Astrocyte of the spinal cord (primary cell): ENCODE data around the gene PTPRD.

Experiments
- DNase-seq: peaks from one replicate; pipeline ENCODE4 v3.0.0; 2011; ENCODE audit warnings: low read depth, low spot score
- H3K4me3 ChIP-seq: 2 replicates; pipeline ENCODE4 v1.5.1; 2011; ENCODE audit warnings: low read depth, mild to moderate bottlenecking, low read length, moderate library complexity
- in situ Hi-C: cut with HindIII; loops from 2 replicates; pipeline ENCODE4 v1.10.0; 2017; ENCODE audit warnings: low sequenced_read_pairs
- TF ChIP-seq, protein P1 (sequence below): IDR thresholded peaks from 2 replicates; pipeline ENCODE4 v1.5.1; 2012; ENCODE audit warnings: low read depth, mild to moderate bottlenecking, low read length, inconsistent platforms

Gene PTPRD

DNA sequence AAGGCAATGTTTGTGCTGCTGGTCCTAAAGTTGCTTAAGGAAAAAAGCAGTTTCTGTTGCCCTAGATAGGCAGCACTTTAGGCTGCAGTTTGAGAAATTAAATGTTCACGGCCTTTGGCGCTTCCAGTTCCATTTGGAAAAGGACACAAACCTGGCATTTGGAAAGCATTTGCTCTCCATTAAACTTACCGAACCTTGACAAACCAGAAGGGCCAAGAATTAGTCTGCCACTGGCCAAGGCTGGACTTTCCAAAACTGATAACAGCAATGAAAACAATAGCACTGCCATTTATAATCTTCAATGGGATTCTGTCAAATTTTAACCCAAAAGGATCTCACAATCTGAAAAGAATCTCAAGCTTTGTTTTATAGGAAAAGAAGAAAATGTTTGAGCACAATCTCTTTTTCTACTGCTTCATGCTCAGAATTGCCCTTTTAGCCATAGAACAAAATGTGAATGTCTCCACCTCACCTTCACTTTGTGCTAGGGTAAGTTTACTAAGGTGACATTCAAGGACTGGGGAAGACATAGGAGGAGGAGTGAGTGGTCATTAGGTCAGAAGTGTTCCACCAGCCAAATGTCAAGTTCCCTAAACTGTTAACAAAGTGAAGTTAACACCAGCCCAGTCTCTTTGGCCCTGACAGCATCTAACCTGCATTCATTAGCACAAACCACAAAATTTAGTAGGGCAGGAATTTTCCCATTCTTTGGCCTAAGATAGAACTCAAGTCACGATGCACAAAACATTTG is 2229.8 kb downstream of the PTPRD start:
- TF ChIP-seq, protein P1, sequence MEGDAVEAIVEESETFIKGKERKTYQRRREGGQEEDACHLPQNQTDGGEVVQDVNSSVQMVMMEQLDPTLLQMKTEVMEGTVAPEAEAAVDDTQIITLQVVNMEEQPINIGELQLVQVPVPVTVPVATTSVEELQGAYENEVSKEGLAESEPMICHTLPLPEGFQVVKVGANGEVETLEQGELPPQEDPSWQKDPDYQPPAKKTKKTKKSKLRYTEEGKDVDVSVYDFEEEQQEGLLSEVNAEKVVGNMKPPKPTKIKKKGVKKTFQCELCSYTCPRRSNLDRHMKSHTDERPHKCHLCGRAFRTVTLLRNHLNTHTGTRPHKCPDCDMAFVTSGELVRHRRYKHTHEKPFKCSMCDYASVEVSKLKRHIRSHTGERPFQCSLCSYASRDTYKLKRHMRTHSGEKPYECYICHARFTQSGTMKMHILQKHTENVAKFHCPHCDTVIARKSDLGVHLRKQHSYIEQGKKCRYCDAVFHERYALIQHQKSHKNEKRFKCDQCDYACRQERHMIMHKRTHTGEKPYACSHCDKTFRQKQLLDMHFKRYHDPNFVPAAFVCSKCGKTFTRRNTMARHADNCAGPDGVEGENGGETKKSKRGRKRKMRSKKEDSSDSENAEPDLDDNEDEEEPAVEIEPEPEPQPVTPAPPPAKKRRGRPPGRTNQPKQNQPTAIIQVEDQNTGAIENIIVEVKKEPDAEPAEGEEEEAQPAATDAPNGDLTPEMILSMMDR: no peak
- in situ Hi-C loops: no loop called here
- H3K4me3 ChIP-seq: no peak overlapping the region
- DNase-seq: no peak

DNA sequence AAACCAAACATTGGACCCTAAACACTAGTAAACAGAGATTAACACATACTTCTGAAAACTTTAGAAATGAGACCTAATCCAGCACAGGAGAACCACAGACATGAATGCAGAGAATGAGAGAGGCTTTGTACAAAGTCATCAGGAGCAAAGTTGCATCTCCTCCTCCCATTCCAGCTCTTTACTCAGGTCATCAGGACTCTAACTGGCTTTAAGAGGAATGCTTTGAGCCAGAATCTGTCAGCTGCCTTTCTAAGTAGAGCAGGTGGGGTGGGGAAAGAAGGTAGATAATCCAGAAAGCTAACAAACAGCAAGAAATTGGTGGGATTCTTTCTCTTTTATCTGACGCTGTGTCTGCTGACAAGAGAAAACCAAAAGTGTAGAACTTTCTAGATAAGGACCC is 2230.5 kb downstream of the PTPRD start:
- no peak overlapping the region for H3K4me3 ChIP-seq
- TF ChIP-seq, protein P1: no peak
- DNase-seq: no peak
- in situ Hi-C loops: no loop called here

DNA sequence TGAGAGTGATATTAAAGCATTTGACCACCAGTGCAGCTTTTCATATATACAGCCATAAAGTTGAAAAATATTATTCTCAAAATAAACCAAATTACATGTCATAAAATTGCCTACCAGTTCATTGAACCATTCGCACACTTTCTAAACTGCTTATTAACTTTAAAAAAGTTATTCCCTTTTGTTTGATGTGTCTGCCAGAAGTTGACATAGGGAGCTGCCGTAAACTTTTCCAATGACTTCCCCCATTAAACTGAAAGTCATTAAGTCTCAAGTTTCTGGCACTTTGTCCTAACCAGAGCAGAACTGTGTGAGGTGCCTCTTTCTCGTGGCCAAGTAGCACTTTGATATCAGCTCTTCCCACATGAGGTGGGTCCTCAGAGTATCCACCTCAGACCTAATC is 2231.2 kb downstream of the PTPRD start:
- TF ChIP-seq, protein P1: no peak
- in situ Hi-C loops: no loop called here
- H3K4me3 ChIP-seq: no peak overlapping the region
- no peak for DNase-seq

DNA sequence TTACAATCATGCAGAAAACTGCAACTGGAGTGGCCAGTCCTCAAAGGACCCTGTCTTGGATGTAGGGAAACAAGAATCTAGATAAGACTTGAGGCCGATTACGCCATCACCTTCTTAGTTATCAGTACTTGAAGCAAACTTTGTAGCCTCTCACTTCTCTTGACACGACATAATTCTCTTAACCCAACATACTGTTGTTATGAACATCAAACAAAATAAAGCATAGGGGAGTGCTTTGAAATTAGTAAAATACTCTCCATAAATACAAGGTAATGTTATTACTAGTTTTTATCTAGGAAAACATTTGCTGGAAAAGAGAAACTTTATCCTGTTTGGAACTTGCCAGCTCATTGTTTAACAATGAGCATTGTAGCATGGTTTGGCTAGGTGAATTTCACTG is 2238.3 kb downstream of the PTPRD start:
- H3K4me3 ChIP-seq: no peak overlapping the region
- TF ChIP-seq, protein P1: no peak
- no peak for DNase-seq
- in situ Hi-C loops: no loop called here

DNA sequence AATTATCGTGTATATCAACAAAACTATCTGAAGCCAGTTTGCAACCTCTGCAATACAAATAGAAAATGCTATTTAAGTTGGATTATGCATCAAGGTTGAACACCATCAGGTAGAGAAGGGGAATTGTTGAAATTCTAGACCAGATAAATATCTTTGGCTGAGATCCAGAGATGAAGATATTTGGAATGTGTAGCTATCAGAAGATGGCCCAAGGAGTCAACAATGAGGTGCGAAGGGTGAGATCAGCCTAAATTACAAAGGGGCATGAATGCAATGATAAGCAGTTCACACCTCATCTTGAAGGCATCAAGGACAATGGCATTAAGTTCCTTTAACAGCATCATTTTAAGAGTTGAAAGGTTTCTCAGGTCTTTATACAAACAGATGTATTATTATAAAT is 2241.1 kb downstream of the PTPRD start:
- in situ Hi-C loops: no loop called here
- DNase-seq: no peak
- no peak overlapping the region for H3K4me3 ChIP-seq
- TF ChIP-seq, protein P1: no peak

DNA sequence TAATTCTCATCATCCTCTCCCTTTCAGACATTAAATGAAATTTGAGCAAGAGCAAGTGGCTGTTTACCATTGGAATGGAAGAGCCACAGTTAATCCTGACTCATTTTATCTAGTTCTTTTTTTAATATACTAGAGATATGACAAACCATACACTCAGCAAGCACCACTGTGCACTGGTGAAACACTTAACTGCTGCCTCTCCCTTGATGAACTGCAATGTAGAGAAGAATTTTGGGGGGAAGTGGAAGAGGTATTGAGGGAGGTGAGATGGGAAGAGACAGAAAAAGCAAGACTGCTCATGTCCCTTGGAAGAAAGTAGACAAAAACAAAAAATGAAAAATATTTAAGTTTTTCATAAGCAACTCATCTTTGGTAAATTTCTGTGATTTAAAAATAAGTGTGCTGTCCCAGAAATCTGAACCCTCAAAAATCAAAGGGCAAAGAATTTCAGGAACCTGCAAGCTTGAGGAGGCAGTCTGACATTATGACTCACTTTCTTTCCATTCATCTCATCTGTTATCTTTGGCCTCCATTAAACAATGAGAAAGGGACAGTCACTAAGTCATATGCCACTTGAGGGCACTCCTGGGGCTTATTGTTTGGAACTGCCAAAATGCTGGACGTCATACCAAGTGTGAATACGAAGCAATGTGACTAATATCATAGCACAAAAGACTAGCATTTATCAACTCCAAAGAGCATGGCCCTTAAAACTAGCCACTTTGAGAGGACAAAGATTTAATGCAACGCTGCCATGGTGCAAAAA is 2246.5 kb downstream of the PTPRD start:
- H3K4me3 ChIP-seq: no peak overlapping the region
- in situ Hi-C loops: no loop called here
- peak; percentile 75 for DNase-seq
- TF ChIP-seq, protein P1: no peak
